B cell (primary cell): ENCODE results near the gene AK3. TPM values are rescaled to one million over a fixed set of nuclear protein-coding genes. Genes with fewer than 3 reads are reported as not detected.

Source experiments
- ATAC-seq: fragments of 200-7000 bp; cut with Tn5 transposase; one replicate; pipeline ENCODE4 v1.10.0; 2021; ENCODE audit warnings: low read depth, mild to moderate bottlenecking, moderate number of reproducible peaks, moderate library complexity
- CTCF ChIA-PET: fragments of 350-600 bp; sonication (Branson Sonifier 250); formaldehyde crosslinking; loops from one replicate; lab custom pipeline; 2021; ENCODE audit warnings: antibody characterized with exemption, inconsistent platforms; lab: Charles Lee
- POLR2A ChIA-PET: fragments of 350-600 bp; sonication (Branson Sonifier 250); formaldehyde crosslinking; loops from one replicate; lab custom pipeline; 2021; ENCODE audit warnings: antibody characterized with exemption; lab: Charles Lee
- DNase-seq: peaks from one replicate; pipeline ENCODE4 v3.0.0; 2013
- H2AFZ ChIP-seq: 2 replicates; pipeline ENCODE4 v1.6.1; 2012; ENCODE audit warnings: mild to moderate bottlenecking, low read depth, low read length; ENCODE audit not compliant: insufficient read depth, poor library complexity, severe bottlenecking
- H3K27ac ChIP-seq, 2 donors: 1 replicate in 1 of 2; 2 replicates in 1 of 2; pipeline ENCODE4 v1.5.1; 2012 to 2013; ENCODE audit warnings: low read length in 2 of 2, mild to moderate bottlenecking in 2 of 2, moderate library complexity in 1 of 2
- H3K27me3 ChIP-seq, 4 experiments: fragments of 200-600 bp in 1 of 4; sonication (generic) in 1 of 4; replicated peaks in 1 of 4; 1 replicate in 2 of 4; 2 replicates in 2 of 4; pipeline versions ENCODE4 v1.6.1 to v1.7.0; 2013 to 2016; ENCODE audit warnings: low read length in 3 of 4, mild to moderate bottlenecking in 2 of 4, mixed read lengths in 1 of 4, moderate library complexity in 1 of 4; ENCODE audit not compliant: insufficient read depth in 4 of 4, control insufficient read depth in 3 of 4; ENCODE audit errors: control extremely low read depth in 1 of 4
- H3K36me3 ChIP-seq, 2 experiments: replicated peaks in 1 of 2; 1 replicate in 1 of 2; 2 replicates in 1 of 2; pipeline versions ENCODE4 v1.6.1 to v1.7.1; 2013; ENCODE audit warnings: low read length in 1 of 2; ENCODE audit not compliant: insufficient read depth in 2 of 2, control insufficient read depth in 1 of 2; ENCODE audit errors: control extremely low read depth in 1 of 2, extremely low read depth in 1 of 2
- H3K4me1 ChIP-seq, 2 donors: fragments of 200-600 bp in 1 of 2; sonication (generic) in 1 of 2; 1 replicate in 1 of 2; 2 replicates in 1 of 2; pipeline versions ENCODE4 v1.5.1 to v1.6.1; 2013 to 2017; ENCODE audit warnings: low read length in 2 of 2; ENCODE audit not compliant: control insufficient read depth in 2 of 2, insufficient read depth in 2 of 2
- H3K4me2 ChIP-seq: replicated peaks from 2 replicates; pipeline ENCODE3; 2012; ENCODE audit warnings: mild to moderate bottlenecking, low read depth, low read length; ENCODE audit not compliant: poor library complexity, severe bottlenecking
- H3K4me3 ChIP-seq, 5 experiments: fragments of 200-600 bp in 1 of 5; sonication (generic) in 1 of 5; 1 replicate in 3 of 5; 2 replicates in 2 of 5; pipeline versions ENCODE4 v1.5.1 to v1.7.0; 2011 to 2016; ENCODE audit warnings: low read length in 4 of 5, mild to moderate bottlenecking in 4 of 5, low read depth in 2 of 5, control low read depth in 1 of 5, moderate library complexity in 1 of 5; ENCODE audit not compliant: insufficient read depth in 1 of 5; ENCODE audit errors: control extremely low read depth in 1 of 5, extremely low read depth in 1 of 5
- H3K79me2 ChIP-seq: fragments of 200-600 bp; sonication (generic); one replicate; pipeline ENCODE4 v1.6.0; 2016; ENCODE audit warnings: low read length; ENCODE audit not compliant: control insufficient read depth, insufficient read depth
- H3K9ac ChIP-seq: fragments of 200-600 bp; sonication (generic); 2 replicates; pipeline ENCODE4 v1.6.1; 2017; ENCODE audit warnings: mild to moderate bottlenecking, low read length, moderate library complexity
- H3K9me3 ChIP-seq, 3 donors: one replicate each; pipeline versions ENCODE4 v1.6.1 to v1.7.1; 2013; ENCODE audit warnings: low read length in 2 of 3; ENCODE audit not compliant: control insufficient read depth in 2 of 3, insufficient read depth in 1 of 3; ENCODE audit errors: control extremely low read depth in 1 of 3
- H4K20me1 ChIP-seq: 2 replicates; pipeline ENCODE4 v1.6.0; 2012; ENCODE audit warnings: mild to moderate bottlenecking, low read length; ENCODE audit not compliant: insufficient read depth, control insufficient read depth, poor library complexity, severe bottlenecking
- H3K27ac Mint-ChIP-seq: one replicate; pipeline ENCODE4 v1.8.0; 2021; ENCODE audit warnings: mixed read lengths
- H3K27me3 Mint-ChIP-seq: one replicate; pipeline ENCODE4 v1.8.0; 2021; ENCODE audit warnings: mixed read lengths
- H3K4me1 Mint-ChIP-seq: one replicate; pipeline ENCODE4 v1.8.0; 2021; ENCODE audit warnings: mixed read lengths
- H3K4me3 Mint-ChIP-seq: one replicate; pipeline ENCODE4 v1.8.0; 2021; ENCODE audit warnings: mixed read lengths
- H3K9me3 Mint-ChIP-seq: one replicate; pipeline ENCODE4 v1.8.0; 2022; ENCODE audit warnings: mixed read lengths; ENCODE audit not compliant: insufficient read depth
- CTCF ChIP-seq: fragments of 200-600 bp; IDR thresholded peaks from one replicate; pipeline ENCODE4 v1.8.0; 2022; ENCODE audit warnings: antibody characterized with exemption, mild to moderate bottlenecking
- EZH2 ChIP-seq: IDR thresholded peaks from 2 replicates; pipeline ENCODE4 v1.6.1; 2012; ENCODE audit warnings: borderline replicate concordance, low read depth, mild to moderate bottlenecking, moderate library complexity, low read length; ENCODE audit not compliant: insufficient read depth, poor library complexity, severe bottlenecking
- WGBS: methylation state at CpG from one replicate; pipeline ENCODE4 v1.1.5; 2013; ENCODE audit warnings: missing lambda C conversion rate; ENCODE audit not compliant: insufficient coverage; 5-methylcytosine and 5-hydroxymethylcytosine counted together
- intact Hi-C: fragments of 100-400 bp; cut with micrococcal nuclease; formaldehyde crosslinking; loops from one replicate; pipeline ENCODE4 v1.10.0; 2022
- polyA plus RNA-seq: library from polyadenylated mRNA; depleted of rRNA; stranded (reverse); fragments of >200 nt; gene quantifications from 2 replicates; pipeline ENCODE4 v1.2.3, GENCODE V29; 2012
- total RNA-seq, 2 donors: library from RNA; stranded (reverse); fragments of 120-200 nt in 1 of 2; gene quantifications; 1 replicate in 1 of 2; 2 replicates in 1 of 2; pipeline versions ENCODE4 v1.2.3 to v1.2.4, GENCODE V29; 2013 to 2022

Gene AK3
- total and polyA plus RNA-seq, 2 donors (not counting 1 experiment from before 2014, with no cell fraction given), result 9.9 to 22.9 TPM

- ATAC-seq (no peak), DNase-seq (no peak)
- Histone ChIP-seq H3K9me3 (no peaks in the 10 kb centered on the region), H3K4me1 (no peaks in the 10 kb centered on the region), H3K27ac (peak overlapping the region in 1 of 2 donors; percentile 13), H3K79me2 (no peaks in the 10 kb centered on the region), H3K4me3 (no peak overlapping the region), H2AFZ (no peak overlapping the region), H3K27me3 (no peaks in the 10 kb centered on the region), H3K9ac (no peak overlapping the region), H3K4me2 (no peak overlapping the region), H4K20me1 (no peaks in the 10 kb centered on the region), H3K36me3 (peaks cover 8 to 11% of the 10 kb centered on the region in 2 experiments)
- POLR2A ChIA-PET, result no interaction called here
- CTCF ChIA-PET, result no interaction called here
- Mint-ChIP-seq H3K27me3 (no peaks in the 10 kb centered on the region), H3K4me1 (no peaks in the 10 kb centered on the region), H3K4me3 (no peak overlapping the region), H3K9me3 (no peaks in the 10 kb centered on the region), H3K27ac (peak overlapping the region; percentile 37)
- WGBS, result 91% methylated on average over 3 of the region's 4 CpGs
- TF ChIP-seq CTCF (no peak), EZH2 (no peak)
- intact Hi-C loops, result no loop called here
Measured at GRCh38 chr9:4706971-4707622, 33.9 kb downstream of the AK3 start.

DNA sequence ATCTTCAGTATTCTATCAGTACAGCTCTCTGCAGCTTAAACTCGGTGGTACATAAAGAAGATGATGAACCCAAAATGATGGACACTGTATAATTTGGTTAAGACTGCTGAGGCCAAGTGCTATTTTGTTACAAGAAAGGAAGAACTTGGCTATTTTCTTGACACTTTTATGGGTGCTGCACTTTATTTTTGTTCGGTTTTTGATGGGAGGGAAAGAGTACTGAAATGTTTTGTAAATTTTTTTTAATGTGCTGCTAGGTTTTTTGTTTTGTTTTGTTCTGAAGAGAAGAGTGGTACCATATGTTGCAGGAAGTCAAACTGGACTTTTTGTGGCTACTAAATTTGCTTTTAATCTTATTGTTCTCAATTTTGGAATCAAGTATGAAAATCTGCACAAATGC is 35.0 kb downstream of the AK3 start:
- CTCF ChIA-PET, result no interaction called here
- H2AFZ ChIP-seq, result no peak overlapping the region
- no peaks in the 10 kb centered on the region for H3K27me3 ChIP-seq
- H3K9ac ChIP-seq, result no peak overlapping the region
- H3K4me1 ChIP-seq, result no peaks in the 10 kb centered on the region
- 83% methylated on average over 1 of the region's 2 CpGs for WGBS
- intact Hi-C loops, result no loop called here
- no peak overlapping the region for H3K27ac Mint-ChIP-seq
- ATAC-seq, result no peak
- no peak overlapping the region for H3K4me3 ChIP-seq
- no peak overlapping the region for H3K4me2 ChIP-seq
- POLR2A ChIA-PET, result no interaction called here
- TF ChIP-seq EZH2 (no peak), CTCF (no peak)
- H3K36me3 ChIP-seq, result peaks cover 10 to 12% of the 10 kb centered on the region in 2 experiments
- H4K20me1 ChIP-seq, result no peaks in the 10 kb centered on the region
- no peak overlapping the region for H3K4me3 Mint-ChIP-seq
- H3K27me3 Mint-ChIP-seq, result no peaks in the 10 kb centered on the region
- DNase-seq, result no peak
- no peaks in the 10 kb centered on the region for H3K9me3 ChIP-seq
- no peaks in the 10 kb centered on the region for H3K9me3 Mint-ChIP-seq
- no peaks in the 10 kb centered on the region for H3K4me1 Mint-ChIP-seq
- no peaks in the 10 kb centered on the region for H3K79me2 ChIP-seq
- no peak overlapping the region for H3K27ac ChIP-seq
